NB4 (cell line): Measurements from ENCODE around the gene UBASH3A.

Experiments used
- DNase-seq: peaks from one replicate; pipeline ENCODE4 v3.0.0; 2010; ENCODE audit warnings: low read depth
- H3K4me3 ChIP-seq: one replicate; pipeline ENCODE4 v1.5.1; 2011; ENCODE audit warnings: mild to moderate bottlenecking, low read depth, low read length, moderate library complexity
- MYC ChIP-seq: IDR thresholded peaks from 2 replicates; pipeline ENCODE4 v1.6.1; 2011; ENCODE audit warnings: low read depth, low read length
- POLR2A ChIP-seq: IDR thresholded peaks from 2 replicates; pipeline ENCODE4 v1.6.1; 2011; ENCODE audit warnings: mild to moderate bottlenecking; ENCODE audit not compliant: insufficient read length; ENCODE audit errors: extremely low read depth
- TF ChIP-seq, protein P1 (sequence below): IDR thresholded peaks from 2 replicates; pipeline ENCODE4 v1.6.1; 2011; ENCODE audit warnings: low read depth, low read length
- TF ChIP-seq, protein P2 (sequence below): IDR thresholded peaks from one replicate; pipeline ENCODE4 v1.5.1; 2012; ENCODE audit warnings: low read depth, low read length

Gene UBASH3A

DNA sequence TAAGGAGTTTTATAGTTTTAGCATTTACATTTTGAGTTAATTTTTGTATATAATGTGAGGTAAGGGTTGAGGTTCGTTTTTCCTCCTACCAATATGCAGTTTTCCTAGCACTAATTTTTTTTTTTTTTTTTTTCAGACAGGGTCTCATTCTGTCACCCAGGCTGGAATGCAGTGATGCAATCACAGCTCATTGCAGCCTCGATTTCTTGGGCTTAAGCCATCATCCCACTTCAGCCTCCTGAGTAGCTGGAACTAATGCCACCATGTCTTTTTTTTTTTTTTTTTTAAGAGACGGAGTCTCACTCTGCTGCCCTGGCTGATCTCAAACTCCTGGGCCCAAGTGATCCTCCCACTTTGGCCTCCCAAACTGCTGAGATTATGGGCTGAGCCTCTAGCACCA, 2.5 kb upstream of the UBASH3A start:
- no peak for DNase-seq
- TF ChIP-seq MYC: no peak
- no peak for TF ChIP-seq POLR2A
- TF ChIP-seq, protein P1, sequence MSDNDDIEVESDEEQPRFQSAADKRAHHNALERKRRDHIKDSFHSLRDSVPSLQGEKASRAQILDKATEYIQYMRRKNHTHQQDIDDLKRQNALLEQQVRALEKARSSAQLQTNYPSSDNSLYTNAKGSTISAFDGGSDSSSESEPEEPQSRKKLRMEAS: no peak
- TF ChIP-seq, protein P2, sequence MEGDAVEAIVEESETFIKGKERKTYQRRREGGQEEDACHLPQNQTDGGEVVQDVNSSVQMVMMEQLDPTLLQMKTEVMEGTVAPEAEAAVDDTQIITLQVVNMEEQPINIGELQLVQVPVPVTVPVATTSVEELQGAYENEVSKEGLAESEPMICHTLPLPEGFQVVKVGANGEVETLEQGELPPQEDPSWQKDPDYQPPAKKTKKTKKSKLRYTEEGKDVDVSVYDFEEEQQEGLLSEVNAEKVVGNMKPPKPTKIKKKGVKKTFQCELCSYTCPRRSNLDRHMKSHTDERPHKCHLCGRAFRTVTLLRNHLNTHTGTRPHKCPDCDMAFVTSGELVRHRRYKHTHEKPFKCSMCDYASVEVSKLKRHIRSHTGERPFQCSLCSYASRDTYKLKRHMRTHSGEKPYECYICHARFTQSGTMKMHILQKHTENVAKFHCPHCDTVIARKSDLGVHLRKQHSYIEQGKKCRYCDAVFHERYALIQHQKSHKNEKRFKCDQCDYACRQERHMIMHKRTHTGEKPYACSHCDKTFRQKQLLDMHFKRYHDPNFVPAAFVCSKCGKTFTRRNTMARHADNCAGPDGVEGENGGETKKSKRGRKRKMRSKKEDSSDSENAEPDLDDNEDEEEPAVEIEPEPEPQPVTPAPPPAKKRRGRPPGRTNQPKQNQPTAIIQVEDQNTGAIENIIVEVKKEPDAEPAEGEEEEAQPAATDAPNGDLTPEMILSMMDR: no peak
- no peak overlapping the region for H3K4me3 ChIP-seq

DNA sequence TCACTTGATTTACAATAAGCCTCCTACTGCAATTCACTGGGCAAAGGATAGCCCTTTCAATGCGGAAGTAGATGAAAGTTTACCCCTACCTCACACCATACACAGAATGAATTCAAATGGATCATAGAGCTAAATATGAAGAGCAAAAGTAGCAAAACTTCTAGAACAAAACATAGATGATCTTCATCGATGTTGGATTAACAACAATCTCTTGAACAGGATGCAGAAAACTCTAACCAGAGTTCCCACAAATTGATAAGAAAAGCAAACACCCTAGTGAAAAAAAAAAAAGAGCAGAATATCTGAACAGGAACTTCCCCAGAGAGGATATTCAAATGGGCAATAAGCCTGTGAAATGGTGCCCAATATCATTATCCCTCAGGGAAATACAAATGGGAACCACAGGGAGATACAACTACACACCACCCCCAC, 1.9 kb upstream of the UBASH3A start:
- TF ChIP-seq, protein P2: no peak
- TF ChIP-seq POLR2A: no peak
- H3K4me3 ChIP-seq: no peak overlapping the region
- DNase-seq: no peak

DNA sequence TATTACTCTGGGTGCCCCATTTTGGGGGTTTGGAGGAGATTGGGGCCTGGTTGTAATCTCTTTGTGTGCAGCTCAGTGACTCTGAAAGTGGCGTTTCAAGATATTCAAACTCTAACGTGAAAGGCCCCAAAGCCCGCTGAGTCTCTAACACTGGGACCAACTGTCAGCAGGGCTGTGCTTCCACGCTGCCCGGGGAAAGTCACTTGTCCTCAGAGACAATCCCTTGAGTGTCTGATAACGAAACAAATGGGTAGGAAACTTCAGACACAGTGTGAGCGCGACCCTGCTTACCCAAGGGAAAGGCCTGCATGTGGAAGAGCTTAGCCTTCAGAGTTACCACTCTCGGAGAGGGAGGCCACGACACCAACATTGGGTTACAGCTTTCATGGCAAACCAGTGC, 837 bp downstream of the UBASH3A start:
- TF ChIP-seq, protein P2: no peak
- TF ChIP-seq, protein P1: no peak
- TF ChIP-seq POLR2A (no peak), MYC (no peak)
- H3K4me3 ChIP-seq: no peak overlapping the region
- no peak for DNase-seq

DNA sequence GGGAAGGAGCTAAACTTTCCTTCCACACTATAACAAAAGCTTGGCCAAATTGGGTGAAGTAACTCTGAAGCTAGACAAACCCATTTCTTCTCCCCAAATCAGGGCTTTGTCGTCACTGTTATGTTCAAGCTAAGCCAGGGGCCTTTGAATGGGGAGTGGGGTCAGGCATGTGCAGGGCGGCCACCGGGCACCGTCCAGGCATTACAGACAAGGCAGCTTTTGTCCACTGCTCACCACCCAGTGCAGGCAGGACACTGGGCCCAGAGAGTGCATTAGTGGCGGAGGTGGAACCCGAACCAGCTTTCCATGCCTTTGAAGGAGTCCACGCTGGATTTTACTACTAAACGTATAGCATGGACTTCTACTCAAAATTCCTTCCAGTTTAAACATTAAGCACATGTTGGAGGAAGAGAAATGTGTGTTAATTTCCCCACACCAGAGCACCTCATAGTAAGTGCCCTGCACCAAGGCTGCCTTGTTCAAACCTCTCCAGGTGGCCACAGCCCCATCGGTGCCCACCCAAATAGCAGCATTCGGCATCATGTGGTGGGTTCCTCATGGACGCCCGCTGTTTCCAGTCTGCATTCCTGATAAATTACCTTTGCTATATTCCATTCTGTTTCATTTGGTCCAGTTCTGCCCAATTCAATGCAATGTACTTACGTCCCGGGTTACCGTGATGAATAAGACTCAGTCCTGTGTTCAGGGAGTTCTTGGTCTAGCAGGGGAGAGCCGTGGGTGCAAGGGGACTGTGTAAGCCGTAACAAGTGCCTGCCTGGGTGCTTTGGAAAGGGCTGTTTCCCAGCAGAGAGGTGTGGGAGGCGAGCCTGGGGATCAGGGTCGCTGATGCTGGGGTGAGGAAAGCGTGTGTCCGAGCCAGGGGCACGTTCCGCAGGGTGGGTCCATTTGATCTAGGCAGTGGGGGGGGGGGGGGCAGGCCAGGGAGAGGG, 1.6 kb downstream of the UBASH3A start:
- no peak for DNase-seq
- no peak for TF ChIP-seq MYC
- no peak for TF ChIP-seq POLR2A
- TF ChIP-seq, protein P2: no peak
- TF ChIP-seq, protein P1: no peak
- H3K4me3 ChIP-seq: no peak overlapping the region

DNA sequence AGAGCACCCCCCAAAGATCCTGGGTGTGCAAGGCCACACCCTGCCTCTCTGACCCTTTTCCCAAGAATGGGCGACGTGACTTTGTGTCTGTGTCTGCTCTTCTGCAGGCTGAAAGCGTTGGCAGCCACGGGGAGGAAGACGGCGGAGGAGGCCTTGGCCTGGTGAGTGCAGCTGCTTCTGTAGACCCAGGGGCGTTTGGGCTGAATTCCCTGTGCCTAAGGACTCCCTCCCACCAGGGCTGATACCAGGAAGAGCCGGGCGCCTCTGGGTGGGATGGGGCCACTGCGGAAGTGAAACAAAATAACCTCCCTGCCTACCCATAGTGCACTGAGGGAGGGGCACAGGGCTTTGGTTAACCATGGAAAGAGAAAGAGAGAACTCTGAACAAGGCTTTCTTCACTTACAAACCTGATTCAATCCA, 2.5 kb downstream of the UBASH3A start:
- H3K4me3 ChIP-seq: no peak overlapping the region
- no peak for TF ChIP-seq MYC
- TF ChIP-seq, protein P1: no peak
- TF ChIP-seq, protein P2: no peak
- no peak for TF ChIP-seq POLR2A
- no peak for DNase-seq

DNA sequence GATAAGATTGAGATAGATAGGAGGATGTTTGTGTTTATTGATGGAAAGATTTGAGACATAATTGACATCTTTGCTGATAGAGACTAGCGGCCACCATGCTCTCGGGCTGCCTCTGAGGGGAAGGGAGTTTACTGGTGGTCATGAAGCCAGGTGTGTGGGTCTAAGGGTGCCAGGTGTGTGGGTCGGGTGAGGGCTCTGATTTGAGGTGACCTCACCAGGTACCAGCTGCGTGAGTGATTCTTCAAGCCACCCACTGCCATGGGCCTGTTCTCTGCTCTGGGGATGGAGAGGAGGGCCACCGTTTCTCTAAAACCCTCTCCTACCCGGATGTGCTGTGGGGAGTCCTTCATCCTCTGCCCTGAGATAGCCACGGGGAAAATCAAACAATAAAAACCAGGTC, 3.2 kb downstream of the UBASH3A start:
- TF ChIP-seq, protein P2: no peak
- no peak for TF ChIP-seq MYC
- TF ChIP-seq, protein P1: no peak
- no peak for TF ChIP-seq POLR2A
- no peak overlapping the region for H3K4me3 ChIP-seq
- DNase-seq: no peak
